Medulla oblongata (tissue), 1 donor: ENCODE measurements around the gene TRIM37.
A peak's percentile ranks its signal among the peaks of the same experiment; 100 is the strongest.
"Not testable (repeated sequence)": the region's sequence is repeated elsewhere in the genome, so short reads cannot be mapped to it uniquely, and the experiment has no call there.

Experiments
- DNase-seq: peaks from one replicate; pipeline ENCODE4 v3.0.0-alpha.2; 2015; ENCODE audit errors: extremely low spot score

Gene TRIM37

GRCh38 chr17:59106463-59107305 lies at the start of gene TRIM37:
Gene TRIM37 (minus strand): TSS chr17:59106880. CDS start chr17:59106461, 419 bp downstream.
- DNase-seq = peak; percentile 97

GRCh38 chr17:59155439-59156177 lies 48.9 kb upstream of the TRIM37 start, which contains the start of gene PRR11:
Gene PRR11 (plus strand): TSS chr17:59155746. CDS start chr17:59169753, 14,007 bp downstream.
- peak; percentile 100 for DNase-seq

- DNase-seq = no peak
Observed at GRCh38 chr17:59154721-59155438, 48.2 kb upstream of the TRIM37 start, which contains the start of gene SKA2. Gene SKA2 (minus strand): TSS chr17:59155186. CDS start chr17:59155163, 23 bp downstream.

GRCh38 chr17:59154292-59154720 lies 47.6 kb upstream of the TRIM37 start:
- peak; percentile 59 for DNase-seq

GRCh38 chr17:59152925-59153324 lies 46.2 kb upstream of the TRIM37 start:
- DNase-seq = no peak

- DNase-seq = no peak
Observed at GRCh38 chr17:59151591-59151990, 44.9 kb upstream of the TRIM37 start.

GRCh38 chr17:59151006-59151405 lies 44.3 kb upstream of the TRIM37 start:
- no peak for DNase-seq

GRCh38 chr17:59149841-59150511 lies 43.3 kb upstream of the TRIM37 start:
- DNase-seq = no peak

GRCh38 chr17:59149051-59149450 lies 42.4 kb upstream of the TRIM37 start:
- no peak for DNase-seq

- no peak for DNase-seq
Observed at GRCh38 chr17:59145571-59146096, 39.0 kb upstream of the TRIM37 start.

- no peak for DNase-seq
Observed at GRCh38 chr17:59141860-59142259, 35.2 kb upstream of the TRIM37 start.

- DNase-seq = no peak
Observed at GRCh38 chr17:59139939-59140338, 33.3 kb upstream of the TRIM37 start.

- DNase-seq = not testable (repeated sequence)
Observed at GRCh38 chr17:59138339-59138738, 31.7 kb upstream of the TRIM37 start.

GRCh38 chr17:59131131-59131530 lies 24.5 kb upstream of the TRIM37 start:
- no peak for DNase-seq

- DNase-seq = no peak
Observed at GRCh38 chr17:59129814-59130213, 23.1 kb upstream of the TRIM37 start.

- no peak for DNase-seq
Observed at GRCh38 chr17:59126809-59127417, 20.2 kb upstream of the TRIM37 start.

- DNase-seq = no peak
Observed at GRCh38 chr17:59124665-59125064, 18.0 kb upstream of the TRIM37 start.

GRCh38 chr17:59121901-59122480 lies 15.3 kb upstream of the TRIM37 start:
- no peak for DNase-seq

- no peak for DNase-seq
Observed at GRCh38 chr17:59115474-59115873, 8.8 kb upstream of the TRIM37 start.

- DNase-seq = no peak
Observed at GRCh38 chr17:59111539-59111938, 4.9 kb upstream of the TRIM37 start.
